GM18499 (cell line): ENCODE results near the gene GPATCH8.

ENCODE experiments used
- ATAC-seq: cut with Tn5 transposase; IDR thresholded peaks from one replicate; pipeline ENCODE4 v1.9.1; 2021; ENCODE audit warnings: moderate number of reproducible peaks; ENCODE audit not compliant: insufficient read depth, unreplicated experiment

Gene GPATCH8

DNA sequence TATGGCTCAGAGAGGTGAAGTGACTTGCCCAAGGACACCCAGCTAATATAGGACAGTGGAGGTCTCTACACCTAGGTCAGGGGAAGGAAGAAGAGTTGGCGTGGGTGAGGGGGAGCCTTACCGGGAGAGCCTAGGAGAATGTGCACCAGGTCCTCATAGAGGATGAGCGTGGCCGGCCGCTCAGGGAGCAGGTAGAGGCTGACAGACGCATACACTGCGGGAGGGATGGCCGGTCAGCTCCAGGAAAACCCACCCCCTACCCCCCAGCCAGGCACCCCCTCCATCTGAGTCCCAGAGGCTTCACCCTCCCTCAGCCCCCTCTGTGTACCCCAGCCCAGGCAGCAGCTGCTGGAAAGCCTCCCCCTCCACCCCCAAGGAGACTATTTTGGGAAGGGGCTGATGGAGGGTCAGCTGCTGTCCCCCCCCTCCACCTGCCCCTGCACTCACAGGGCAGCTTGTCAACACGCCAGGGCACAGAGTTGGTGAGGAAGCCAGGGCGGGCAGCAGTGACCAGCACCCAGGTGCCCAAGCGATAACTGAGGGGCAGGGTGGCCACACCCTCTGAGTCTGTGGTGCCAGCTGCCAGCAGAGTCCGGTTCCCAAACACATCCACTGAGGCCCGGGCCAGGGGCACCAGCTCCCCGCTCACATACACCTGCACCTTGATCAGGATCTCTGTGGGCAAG, 143.6 kb downstream of the GPATCH8 start:
- ATAC-seq = no peak

DNA sequence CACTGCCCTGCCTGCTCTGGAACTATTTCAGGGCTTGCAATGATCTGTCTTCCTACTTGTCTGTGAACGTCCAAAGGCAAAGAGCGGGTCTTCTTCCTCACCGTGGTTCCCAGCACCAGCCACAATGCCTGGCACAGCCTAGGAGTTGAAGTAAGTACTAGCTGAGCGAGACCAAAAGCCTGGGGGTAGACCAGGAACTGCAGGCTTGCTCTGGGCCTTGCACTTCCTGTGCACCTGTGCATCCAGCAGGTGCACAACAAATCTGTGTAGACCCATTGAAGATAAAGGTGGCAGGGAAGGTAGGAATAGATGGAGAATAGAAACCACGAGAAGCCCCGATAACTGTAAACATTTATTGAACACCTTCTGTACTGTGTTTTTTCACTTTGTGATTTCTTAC, 144.2 kb downstream of the GPATCH8 start:
- no peak for ATAC-seq

DNA sequence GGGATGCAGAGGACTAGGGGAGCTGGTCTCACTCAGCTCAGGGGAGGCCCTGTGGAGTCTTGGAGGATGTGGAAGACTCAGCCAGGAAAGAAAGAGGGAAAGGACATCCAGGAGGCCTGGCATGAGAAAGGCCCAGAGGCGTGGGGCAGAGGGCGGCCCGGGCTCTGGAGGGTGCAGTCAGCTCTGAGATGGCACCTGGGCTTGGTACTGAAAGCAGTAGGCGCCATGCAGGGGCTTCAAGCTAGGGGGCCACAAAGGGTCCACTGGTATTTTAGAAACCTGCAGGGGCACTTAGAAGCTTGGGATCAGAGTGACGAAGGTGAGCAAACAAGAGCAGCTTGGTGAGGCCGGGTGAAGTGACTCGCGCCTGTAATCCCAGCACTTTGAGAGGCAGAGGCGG, 145.1 kb downstream of the GPATCH8 start:
- no peak for ATAC-seq

DNA sequence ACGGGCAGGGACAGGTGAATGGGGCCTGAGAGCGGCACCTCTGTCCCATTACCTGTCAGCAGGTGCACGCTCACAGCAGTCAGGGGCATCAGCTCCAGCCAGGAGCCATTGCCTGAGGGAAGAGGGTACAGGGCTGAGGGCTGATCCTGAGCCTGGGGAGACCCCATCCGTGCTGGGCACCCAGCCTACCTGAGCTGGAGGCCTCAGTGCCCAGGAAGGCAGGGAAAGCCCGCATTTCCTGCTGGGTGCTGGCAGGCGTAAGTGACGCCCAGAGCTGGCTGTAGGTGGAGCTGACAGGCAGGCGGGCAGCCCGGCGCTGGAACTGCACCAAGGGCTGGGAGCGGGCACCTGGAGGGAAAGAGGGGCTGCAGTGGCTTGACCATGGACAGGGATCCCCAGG, 147.0 kb downstream of the GPATCH8 start:
- no peak for ATAC-seq

DNA sequence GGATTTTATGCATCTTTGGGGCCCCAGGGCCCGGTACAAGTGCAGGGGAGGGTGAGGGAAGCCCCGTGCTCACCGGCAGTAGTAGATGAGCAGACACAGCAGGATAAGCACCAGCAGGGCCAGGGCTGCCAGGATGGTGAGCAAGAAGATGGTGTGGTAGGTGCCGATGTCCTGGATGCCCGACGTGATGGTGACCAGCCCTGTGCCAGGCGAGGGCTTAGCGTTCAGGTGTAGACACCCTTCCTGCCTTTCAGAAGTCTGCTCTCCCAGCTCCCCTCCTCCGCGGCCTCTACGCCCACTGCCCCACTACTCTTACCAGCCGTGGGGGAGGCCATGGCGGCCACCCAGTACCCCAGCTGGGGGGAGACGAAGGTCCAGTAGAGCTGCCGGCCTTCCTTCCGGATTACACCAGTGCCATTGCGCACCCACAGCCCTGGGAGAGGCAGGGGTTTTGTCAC, 147.5 kb downstream of the GPATCH8 start:
- no peak for ATAC-seq

DNA sequence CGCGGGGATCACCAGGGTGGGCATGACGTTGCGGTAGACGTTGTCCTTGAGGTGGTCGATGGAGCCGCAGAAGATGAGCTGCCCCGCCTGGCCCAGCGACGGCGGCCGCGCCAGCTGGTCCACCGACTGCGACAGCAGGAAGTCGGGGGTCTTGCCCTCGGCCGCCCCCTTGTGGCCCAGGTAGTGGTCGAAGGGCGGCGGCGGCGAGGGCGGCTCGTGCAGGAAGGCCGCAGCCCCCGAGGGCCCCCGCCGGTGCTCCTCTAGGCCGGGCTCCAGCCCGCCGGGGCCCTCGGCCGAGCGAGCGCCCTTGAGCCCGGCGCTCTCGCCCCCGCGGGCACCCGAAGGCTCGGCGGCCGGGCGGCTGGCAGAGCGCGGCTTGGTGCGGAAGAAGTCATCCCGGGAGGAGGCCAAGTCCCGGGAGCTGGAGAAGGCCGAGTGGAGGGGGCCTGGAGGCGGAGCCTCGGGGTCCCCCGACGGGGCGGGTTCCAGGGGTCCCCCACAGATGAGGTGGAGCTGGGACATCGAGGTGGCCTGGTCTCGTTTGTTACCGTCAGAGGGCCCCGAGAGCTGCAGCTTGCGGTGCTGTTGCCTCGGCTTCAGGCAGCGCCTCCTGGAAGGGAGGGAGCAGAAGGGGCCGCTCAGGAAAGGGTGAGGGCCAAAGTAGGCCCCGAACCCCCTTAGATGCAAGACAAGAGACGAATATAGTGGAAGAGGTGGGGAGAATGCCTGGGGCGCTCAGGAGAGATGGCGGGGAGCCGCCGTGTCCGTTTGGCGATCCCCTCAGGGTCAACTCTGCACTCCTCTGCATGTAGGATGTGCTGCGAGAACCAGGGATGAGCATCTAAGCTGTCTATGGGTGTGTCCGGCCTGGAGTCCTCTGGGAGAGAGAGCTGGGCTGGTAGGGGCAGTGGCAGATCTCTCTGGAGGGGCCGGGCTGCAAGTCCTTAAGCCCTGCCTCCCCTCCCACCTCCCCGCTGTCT, 148.3 kb downstream of the GPATCH8 start:
- ATAC-seq = no peak

DNA sequence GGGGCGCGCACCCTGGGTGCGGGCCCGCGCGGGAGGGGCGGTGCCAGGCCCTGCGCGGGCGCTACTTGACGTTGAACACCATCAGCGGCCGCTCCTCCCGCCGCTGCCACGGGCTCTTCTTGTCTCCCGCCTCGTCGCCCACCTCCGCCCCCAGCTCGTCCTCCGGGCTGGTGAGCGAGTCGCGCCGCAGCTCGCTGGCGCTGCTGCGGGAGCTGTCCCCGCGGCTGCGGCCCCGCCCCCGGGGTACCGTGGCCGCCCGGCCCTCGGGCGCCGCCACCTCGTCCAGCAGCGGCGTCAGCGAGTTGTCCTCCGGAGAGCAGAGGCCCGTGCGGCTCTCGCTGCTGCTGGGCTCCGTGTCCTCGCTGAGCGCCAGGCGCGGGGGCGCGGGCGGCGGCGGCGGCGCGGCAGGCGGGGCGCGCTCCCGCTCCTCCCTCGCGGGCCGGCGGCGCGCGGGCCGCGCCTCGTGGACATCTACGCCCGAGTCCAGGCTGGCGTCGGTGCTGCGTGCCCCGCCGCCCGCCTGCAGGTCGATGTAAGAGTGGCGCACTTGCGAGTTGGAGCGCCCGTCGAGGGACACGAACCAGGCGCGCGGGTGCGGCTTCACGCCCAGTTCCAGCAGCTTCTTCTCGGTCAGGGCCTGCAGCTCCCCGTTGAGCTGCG, 149.4 kb downstream of the GPATCH8 start:
- ATAC-seq = no peak

DNA sequence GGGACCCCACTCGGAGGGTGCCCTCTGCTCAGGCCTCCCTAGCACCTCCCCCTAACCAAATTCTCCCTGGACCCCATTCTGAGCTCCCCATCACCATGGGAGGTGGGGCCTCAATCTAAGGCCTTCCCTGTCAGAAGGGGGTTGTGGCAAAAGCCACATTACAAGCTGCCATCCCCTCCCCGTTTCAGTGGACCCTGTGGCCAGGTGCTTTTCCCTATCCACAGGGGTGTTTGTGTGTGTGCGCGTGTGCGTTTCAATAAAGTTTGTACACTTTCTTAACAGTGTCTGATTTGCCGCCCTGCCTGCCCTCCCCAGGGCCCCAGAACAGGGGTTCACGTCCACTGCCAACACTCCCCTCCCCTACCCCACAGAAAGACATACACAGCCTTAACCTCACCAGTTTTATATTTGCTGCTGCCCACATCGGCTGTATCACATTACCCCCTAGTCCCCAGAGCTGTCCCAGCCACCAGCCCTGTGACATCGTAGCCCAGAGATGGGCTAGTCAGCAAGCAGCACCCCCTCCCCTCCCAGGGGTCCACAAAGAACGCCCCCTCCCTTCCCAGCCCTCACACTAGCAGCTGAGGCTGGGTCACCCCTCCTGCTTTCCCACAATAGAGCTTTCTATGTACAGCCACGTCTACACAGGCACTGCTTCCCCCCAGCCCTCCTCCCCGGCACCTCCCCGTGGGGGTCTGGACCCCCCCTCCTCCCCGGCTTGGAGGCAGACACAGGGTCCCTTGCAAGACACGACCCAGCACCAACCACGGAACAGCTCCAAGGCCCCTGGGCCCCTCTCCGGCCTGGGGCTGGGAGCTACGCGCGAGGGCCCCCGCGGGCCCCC, 150.2 kb downstream of the GPATCH8 start:
- ATAC-seq = no peak

DNA sequence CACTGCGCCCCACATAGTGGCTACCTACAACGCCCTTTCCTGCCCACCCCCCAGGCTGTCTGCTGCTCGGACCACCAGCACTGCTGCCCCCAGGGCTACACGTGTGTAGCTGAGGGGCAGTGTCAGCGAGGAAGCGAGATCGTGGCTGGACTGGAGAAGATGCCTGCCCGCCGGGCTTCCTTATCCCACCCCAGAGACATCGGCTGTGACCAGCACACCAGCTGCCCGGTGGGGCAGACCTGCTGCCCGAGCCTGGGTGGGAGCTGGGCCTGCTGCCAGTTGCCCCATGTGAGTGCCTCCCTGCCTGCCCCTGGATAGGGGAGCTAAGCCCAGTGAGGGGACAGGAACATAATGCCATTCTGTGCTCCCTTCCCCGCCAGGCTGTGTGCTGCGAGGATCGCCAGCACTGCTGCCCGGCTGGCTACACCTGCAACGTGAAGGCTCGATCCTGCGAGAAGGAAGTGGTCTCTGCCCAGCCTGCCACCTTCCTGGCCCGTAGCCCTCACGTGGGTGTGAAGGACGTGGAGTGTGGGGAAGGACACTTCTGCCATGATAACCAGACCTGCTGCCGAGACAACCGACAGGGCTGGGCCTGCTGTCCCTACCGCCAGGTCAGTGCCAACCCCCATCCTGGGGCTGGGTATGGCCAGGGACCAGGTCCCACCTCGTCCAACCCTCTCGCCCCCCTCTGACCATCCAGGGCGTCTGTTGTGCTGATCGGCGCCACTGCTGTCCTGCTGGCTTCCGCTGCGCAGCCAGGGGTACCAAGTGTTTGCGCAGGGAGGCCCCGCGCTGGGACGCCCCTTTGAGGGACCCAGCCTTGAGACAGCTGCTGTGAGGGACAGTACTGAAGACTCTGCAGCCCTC, 151.0 kb downstream of the GPATCH8 start:
- ATAC-seq = no peak

DNA sequence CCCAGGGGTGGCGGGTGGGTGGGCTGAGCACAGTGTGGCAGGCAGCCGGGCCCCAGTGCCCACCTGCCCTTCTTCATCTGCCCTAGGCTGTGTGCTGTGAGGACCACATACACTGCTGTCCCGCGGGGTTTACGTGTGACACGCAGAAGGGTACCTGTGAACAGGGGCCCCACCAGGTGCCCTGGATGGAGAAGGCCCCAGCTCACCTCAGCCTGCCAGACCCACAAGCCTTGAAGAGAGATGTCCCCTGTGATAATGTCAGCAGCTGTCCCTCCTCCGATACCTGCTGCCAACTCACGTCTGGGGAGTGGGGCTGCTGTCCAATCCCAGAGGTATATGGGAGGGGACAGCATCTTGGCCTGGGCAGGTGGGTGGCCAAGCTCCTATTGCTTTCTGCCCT, 151.7 kb downstream of the GPATCH8 start:
- no peak for ATAC-seq

DNA sequence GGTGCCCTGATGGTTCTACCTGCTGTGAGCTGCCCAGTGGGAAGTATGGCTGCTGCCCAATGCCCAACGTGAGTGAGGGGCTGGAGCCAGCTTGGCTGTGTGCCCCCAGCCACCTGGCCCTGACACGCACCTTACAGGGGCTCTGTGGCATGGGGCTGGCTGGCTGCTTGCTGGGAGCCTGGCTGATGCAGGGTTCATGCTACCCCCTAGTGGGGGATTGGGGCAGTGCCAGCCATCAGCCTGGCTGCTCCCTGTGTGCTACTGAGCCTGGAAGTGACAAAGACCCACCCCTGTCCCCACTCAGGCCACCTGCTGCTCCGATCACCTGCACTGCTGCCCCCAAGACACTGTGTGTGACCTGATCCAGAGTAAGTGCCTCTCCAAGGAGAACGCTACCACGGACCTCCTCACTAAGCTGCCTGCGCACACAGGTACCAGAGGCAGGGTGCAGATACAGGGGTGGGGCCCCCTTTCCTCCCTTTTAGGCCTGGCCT, 152.4 kb downstream of the GPATCH8 start:
- no peak for ATAC-seq

DNA sequence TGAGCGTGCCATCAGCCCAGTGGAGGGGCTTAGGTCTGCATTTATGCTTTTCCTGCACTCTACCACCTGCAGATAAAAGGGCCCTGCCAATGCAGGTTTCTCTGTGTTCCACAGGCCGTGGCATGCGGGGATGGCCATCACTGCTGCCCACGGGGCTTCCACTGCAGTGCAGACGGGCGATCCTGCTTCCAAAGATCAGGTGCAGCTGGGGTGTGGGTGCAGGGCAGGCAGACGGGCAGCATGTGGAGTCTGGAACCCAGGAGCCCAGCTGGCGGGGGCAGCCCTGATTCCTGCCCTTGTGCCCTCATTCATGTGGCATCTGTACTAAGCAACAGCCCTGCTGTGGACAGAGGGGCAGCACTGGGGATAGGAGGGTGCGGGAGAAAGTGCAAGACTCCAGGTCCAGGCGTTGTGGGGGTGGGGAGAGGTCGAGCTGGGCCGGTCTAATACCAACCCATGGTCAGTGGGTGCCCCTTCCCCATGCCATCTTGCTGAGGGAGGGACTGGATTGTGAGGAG, 153.6 kb downstream of the GPATCH8 start:
- no peak for ATAC-seq

DNA sequence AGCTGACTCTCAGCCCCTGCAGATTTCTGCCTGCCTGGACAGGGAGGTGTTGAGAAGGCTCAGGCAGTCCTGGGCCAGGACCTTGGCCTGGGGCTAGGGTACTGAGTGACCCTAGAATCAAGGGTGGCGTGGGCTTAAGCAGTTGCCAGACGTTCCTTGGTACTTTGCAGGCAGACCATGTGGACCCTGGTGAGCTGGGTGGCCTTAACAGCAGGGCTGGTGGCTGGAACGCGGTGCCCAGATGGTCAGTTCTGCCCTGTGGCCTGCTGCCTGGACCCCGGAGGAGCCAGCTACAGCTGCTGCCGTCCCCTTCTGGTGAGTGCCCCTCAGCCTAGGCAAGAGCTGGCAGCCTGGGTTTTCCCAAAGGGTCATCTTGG, 154.2 kb downstream of the GPATCH8 start:
- ATAC-seq = no peak

DNA sequence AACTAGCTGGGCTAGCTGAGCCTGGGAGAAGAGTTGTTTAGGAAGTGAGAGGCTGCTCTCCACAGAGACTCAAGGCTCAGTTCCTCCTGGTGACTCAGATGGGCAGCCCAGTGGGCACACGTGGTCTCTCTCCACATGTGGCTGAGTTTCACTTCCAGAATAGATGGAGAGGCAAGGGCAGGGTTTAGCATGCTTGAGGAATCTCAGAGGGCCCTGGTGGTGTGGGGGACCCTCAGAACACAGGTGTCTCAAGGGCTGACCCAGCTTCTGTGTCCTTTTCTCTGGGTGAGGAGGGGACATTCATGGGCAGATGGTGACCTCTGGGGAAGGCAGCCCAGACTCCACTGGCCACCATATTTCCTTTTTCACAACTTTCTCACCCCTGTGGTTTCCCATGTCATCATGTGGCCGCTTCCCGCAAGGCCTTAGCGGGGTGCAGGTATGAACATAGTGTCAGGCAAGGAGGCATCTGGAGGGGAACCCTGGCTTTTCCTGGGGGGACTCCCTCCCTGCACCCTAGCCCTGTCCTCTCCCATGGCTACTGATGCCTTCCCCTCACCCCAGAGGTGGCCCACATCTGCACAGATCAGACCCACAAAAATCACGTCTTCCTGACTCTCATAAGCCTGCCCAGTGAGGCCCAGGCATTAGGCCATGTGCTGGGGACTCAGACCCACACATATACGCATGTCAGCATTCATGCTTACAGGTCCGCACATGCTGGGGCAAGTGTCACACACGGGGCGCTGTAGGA, 154.8 kb downstream of the GPATCH8 start:
- no peak for ATAC-seq
